HCT116 (cell line): ENCODE results near the gene SMIM12. TPM values are rescaled to one million over a fixed set of nuclear protein-coding genes. Genes with fewer than 3 reads are reported as not detected.

Experiments used
- ATAC-seq: fragments of 200-7000 bp; cut with Tn5 transposase; 2 replicates; pipeline ENCODE4 v1.9.1; 2020; ENCODE audit warnings: mild to moderate bottlenecking, moderate library complexity
- BruUV-seq: library from RNA; stranded (reverse); fragments of 400-500 nt; replicated peaks from 2 replicates; lab custom pipeline; 2021; lab: Mats Ljungman, UMichigan
- CTCF ChIA-PET: fragments of 300-600 bp; sonication (Branson Sonifier 250); formaldehyde crosslinking; loops from one replicate; lab custom pipeline; 2021; ENCODE audit warnings: antibody characterized with exemption; lab: Charles Lee
- POLR2A ChIA-PET: fragments of 300-600, 350-600 bp; sonication (Branson Sonifier 250); formaldehyde crosslinking; loops from one replicate; lab custom pipeline; 2021; ENCODE audit warnings: antibody characterized with exemption; lab: Charles Lee
- RAD21 ChIA-PET, 2 experiments: fragments of 300-600 bp; sonication (Branson Sonifier 250); formaldehyde crosslinking; loops; one replicate each; lab custom pipeline; 2023; ENCODE audit warnings: low total read pairs in 2 of 2; ENCODE audit not compliant: uncharacterized antibody in 2 of 2, unreplicated experiment in 2 of 2, low non-redundant PET in 1 of 2; lab: Charles Lee
- DNase-seq: peaks from one replicate; pipeline ENCODE4 v3.0.0-alpha.2; 2010; ENCODE audit warnings: low read depth, low spot score
- H2AFZ ChIP-seq: fragments of 200-600 bp; shearing (Covaris generic), sonication (generic); 2 replicates; pipeline ENCODE4 v1.6.1; 2017; ENCODE audit warnings: low read depth, mixed run types, mixed read lengths, antibody characterized with exemption, low read length; ENCODE audit not compliant: poor library complexity, severe bottlenecking
- H3K27ac ChIP-seq: 2 replicates; pipeline ENCODE4 v1.5.1; 2012; ENCODE audit warnings: low read depth, low read length
- H3K27me3 ChIP-seq: fragments of 200-600 bp; sonication (generic); 2 replicates; pipeline ENCODE4 v1.6.1; 2016; ENCODE audit warnings: mixed run types, low read length, mixed read lengths; ENCODE audit not compliant: insufficient read depth
- H3K36me3 ChIP-seq, 2 experiments: fragments of 200-500 bp in 1 of 2; fragments of 200-600 bp in 1 of 2; sonication (Bioruptor generic) in 1 of 2; sonication (generic) in 1 of 2; 2 replicates each; pipeline versions ENCODE4 v1.5.1 to v1.6.1; 2014 to 2016; ENCODE audit warnings: low read length in 2 of 2, inconsistent platforms in 1 of 2, mixed read lengths in 1 of 2, mixed run types in 1 of 2; ENCODE audit not compliant: insufficient read depth in 2 of 2, control insufficient read depth in 1 of 2
- H3K4me1 ChIP-seq, 2 experiments: fragments of 200-600 bp in 1 of 2; sonication (generic) in 1 of 2; 2 replicates each; pipeline versions ENCODE4 v1.5.1 to v1.6.1; 2012 to 2017; ENCODE audit warnings: low read length in 2 of 2, inconsistent platforms in 1 of 2, mild to moderate bottlenecking in 1 of 2, mixed read lengths in 1 of 2, mixed run types in 1 of 2, moderate library complexity in 1 of 2; ENCODE audit not compliant: insufficient read depth in 2 of 2, control insufficient read depth in 1 of 2
- H3K4me2 ChIP-seq: fragments of 200-600 bp; sonication (generic); 2 replicates; pipeline ENCODE4 v1.6.1; 2017; ENCODE audit warnings: mixed run types, low read length, mixed read lengths
- H3K4me3 ChIP-seq, 2 experiments: fragments of 200-600 bp in 1 of 2; sonication (generic) in 1 of 2; replicated peaks in 1 of 2; 2 replicates each; pipeline ENCODE4 v1.5.1; 2011 to 2016; ENCODE audit warnings: low read length in 2 of 2, control low read depth in 1 of 2, low read depth in 1 of 2, mild to moderate bottlenecking in 1 of 2, mixed read lengths in 1 of 2, mixed run types in 1 of 2
- H3K79me2 ChIP-seq: fragments of 200-600 bp; sonication (generic); 2 replicates; pipeline ENCODE4 v1.6.1; 2017; ENCODE audit warnings: mild to moderate bottlenecking, mixed run types, low read length, moderate library complexity, mixed read lengths; ENCODE audit not compliant: insufficient read depth
- H3K9ac ChIP-seq: fragments of 200-600 bp; sonication (generic); 2 replicates; pipeline ENCODE4 v1.6.1; 2016; ENCODE audit warnings: low read length, mixed read lengths
- H3K9me2 ChIP-seq: fragments of 200-600 bp; sonication (generic), shearing (Covaris generic); 2 replicates; pipeline ENCODE4 v1.6.1; 2017; ENCODE audit warnings: mixed run types, mild to moderate bottlenecking, moderate library complexity; ENCODE audit not compliant: insufficient read depth
- H3K9me3 ChIP-seq, 2 experiments: fragments of 200-500 bp in 1 of 2; fragments of 200-600 bp in 1 of 2; sonication (Bioruptor generic) in 1 of 2; sonication (generic) in 1 of 2; 2 replicates each; pipeline ENCODE4 v1.6.1; 2014 to 2017; ENCODE audit warnings: low read length in 2 of 2, mixed read lengths in 2 of 2, inconsistent platforms in 1 of 2, low read depth in 1 of 2, mild to moderate bottlenecking in 1 of 2, mixed run types in 1 of 2, moderate library complexity in 1 of 2; ENCODE audit not compliant: control insufficient read depth in 1 of 2, insufficient read depth in 1 of 2
- H4K20me1 ChIP-seq: fragments of 200-600 bp; sonication (generic), shearing (Covaris generic); 2 replicates; pipeline ENCODE4 v1.6.1; 2017; ENCODE audit warnings: mixed run types, mild to moderate bottlenecking, moderate library complexity; ENCODE audit not compliant: insufficient read depth
- ATF3 ChIP-seq: IDR thresholded peaks from 2 replicates; pipeline ENCODE4 v1.6.1; 2012
- CBX3 ChIP-seq: IDR thresholded peaks from 2 replicates; pipeline ENCODE4 v1.6.1; 2012; ENCODE audit warnings: low read depth
- CTCF ChIP-seq, 3 experiments: fragments of 200-600 bp in 1 of 3; sonication (generic) in 1 of 3; IDR thresholded peaks in 2 of 3; conservative IDR thresholded peaks in 1 of 3; 2 replicates each; pipeline ENCODE4 v1.5.1; 2012 to 2017; ENCODE audit warnings: low read depth in 2 of 3, low read length in 2 of 3, antibody characterized with exemption in 1 of 3, borderline replicate concordance in 1 of 3, control low read depth in 1 of 3, mild to moderate bottlenecking in 1 of 3, mixed read lengths in 1 of 3, mixed run types in 1 of 3, moderate library complexity in 1 of 3; ENCODE audit not compliant: insufficient read depth in 1 of 3
- ELF1 ChIP-seq: IDR thresholded peaks from 2 replicates; pipeline ENCODE4 v1.6.1; 2012; ENCODE audit warnings: low read depth, borderline replicate concordance
- EZH2 ChIP-seq: fragments of 200-600 bp; sonication (generic); IDR thresholded peaks from 2 replicates; pipeline ENCODE4 v1.6.1; 2017; ENCODE audit warnings: antibody characterized with exemption, mixed run types
- FOSL1 ChIP-seq: IDR thresholded peaks from 2 replicates; pipeline ENCODE4 v1.6.1; 2012; ENCODE audit warnings: low read depth
- MAX ChIP-seq: IDR thresholded peaks from 2 replicates; pipeline ENCODE4 v1.6.1; 2012
- POLR2A ChIP-seq: IDR thresholded peaks from 2 replicates; pipeline ENCODE4 v1.7.0; 2011; ENCODE audit warnings: borderline replicate concordance; ENCODE audit not compliant: insufficient read depth, insufficient read length; ENCODE audit errors: extremely low read depth
- RAD21 ChIP-seq: IDR thresholded peaks from 2 replicates; pipeline ENCODE4 v1.6.1; 2012; ENCODE audit warnings: low read depth, mild to moderate bottlenecking
- SIN3A ChIP-seq: IDR thresholded peaks from 2 replicates; pipeline ENCODE4 v1.6.1; 2012; ENCODE audit warnings: low read depth
- YY1 ChIP-seq: IDR thresholded peaks from 2 replicates; pipeline ENCODE4 v1.6.1; 2011; ENCODE audit warnings: low read length, low read depth, moderate library complexity, mild to moderate bottlenecking; ENCODE audit not compliant: insufficient replicate concordance; ENCODE audit errors: extremely low read depth
- ZBTB33 ChIP-seq: IDR thresholded peaks from 2 replicates; pipeline ENCODE4 v1.6.1; 2011; ENCODE audit warnings: mild to moderate bottlenecking, low read length, moderate library complexity; ENCODE audit not compliant: insufficient replicate concordance; ENCODE audit errors: extremely low read depth
- ZFX ChIP-seq: fragments of 450-650 bp; IDR thresholded peaks from 2 replicates; pipeline ENCODE4 v1.6.1; 2017
- ZNF274 ChIP-seq: fragments of 200-500 bp; sonication (Bioruptor generic); IDR thresholded peaks from 2 replicates; pipeline ENCODE4 v1.6.1; 2014; ENCODE audit warnings: mild to moderate bottlenecking, low read depth, low read length, inconsistent platforms
- intact Hi-C: fragments of 100-400 bp; cut with micrococcal nuclease; formaldehyde crosslinking; loops from 2 replicates; pipeline ENCODE4 v1.10.0; 2022
- total RNA-seq: library from RNA; stranded (reverse); gene quantifications from one replicate; pipeline ENCODE4 v1.2.1, GENCODE V29; 2021; ENCODE audit not compliant: unreplicated experiment

SMIM12 gene
- total RNA-seq, 1 experiment from 2014 or later = 31.3 TPM

GRCh38 chr1:34845131-34845901, 14.2 kb downstream of the SMIM12 start:
- H3K27me3 ChIP-seq = no peaks in the 10 kb centered on the region
- no peaks in the 10 kb centered on the region for H4K20me1 ChIP-seq
- no peak overlapping the region for H2AFZ ChIP-seq
- ATAC-seq (no peak), DNase-seq (no peak)
- BruUV-seq = no TSS peak
- no peak overlapping the region for H3K4me2 ChIP-seq
- POLR2A ChIA-PET = no interaction called here
- RAD21 ChIA-PET = no interaction called here
- no peak overlapping the region for H3K4me3 ChIP-seq
- H3K9ac ChIP-seq = no peak overlapping the region
- H3K9me3 ChIP-seq = no peaks in the 10 kb centered on the region
- intact Hi-C loops = no loop called here
- no peaks in the 10 kb centered on the region for H3K9me2 ChIP-seq
- CTCF ChIA-PET = interaction anchor here (1.0 kb wide), 1 partner anchor 7 kb away, joined by 3 read pairs; no protein-coding TSS in a partner anchor
- no peaks in the 10 kb centered on the region for H3K4me1 ChIP-seq
- H3K36me3 ChIP-seq = no peaks in the 10 kb centered on the region
- no peak for TF ChIP-seq CTCF (IDR thresholded peaks at IDR 0.05 in 2 of 3, conservative IDR thresholded peaks at IDR 0.05 in 1 of 3; ENCODE audit: borderline replicate concordance in 1 of 3, insufficient read depth in 1 of 3, low read depth in 2 of 3, low read length in 2 of 3)
- TF ChIP-seq EZH2 = no peak
- no peak for TF ChIP-seq ATF3
- no peak for TF ChIP-seq ZFX
- H3K27ac ChIP-seq = no peak overlapping the region
- H3K79me2 ChIP-seq = no peaks in the 10 kb centered on the region

GRCh38 chr1:34844252-34844634, 15.3 kb downstream of the SMIM12 start:
- Histone ChIP-seq H3K36me3 (no peaks in the 10 kb centered on the region), H4K20me1 (no peaks in the 10 kb centered on the region), H3K4me3 (no peak overlapping the region), H3K4me2 (no peak overlapping the region), H3K9me2 (no peaks in the 10 kb centered on the region), H3K9me3 (no peaks in the 10 kb centered on the region), H2AFZ (no peak overlapping the region), H3K27me3 (no peaks in the 10 kb centered on the region), H3K79me2 (no peaks in the 10 kb centered on the region), H3K27ac (no peak overlapping the region), H3K9ac (no peak overlapping the region), H3K4me1 (no peaks in the 10 kb centered on the region)
- DNase-seq = no peak
- ATAC-seq = no peak
- intact Hi-C loops = no loop called here
- ChIA-PET RAD21 (no interaction called here), POLR2A (no interaction called here), CTCF (interaction anchor here (1.0 kb wide), 1 partner anchor 8 kb away, joined by 3 read pairs; no protein-coding TSS in a partner anchor)
- BruUV-seq = no TSS peak
- no peak for TF ChIP-seq ZBTB33
- no peak for TF ChIP-seq FOSL1
- TF ChIP-seq ELF1 = no peak
- TF ChIP-seq SIN3A = no peak
- TF ChIP-seq YY1 = no peak
- TF ChIP-seq RAD21 = no peak
- no peak for TF ChIP-seq EZH2
- no peak for TF ChIP-seq CBX3
- no peak for TF ChIP-seq ZNF274
- TF ChIP-seq POLR2A = no peak
- no peak for TF ChIP-seq MAX
